HG03196 (cell line): ENCODE results near the gene TNRC6B.
"Not testable (repeated sequence)": the region's sequence is repeated elsewhere in the genome, so short reads cannot be mapped to it uniquely, and the experiment has no call there.

Experiments
- ATAC-seq: cut with Tn5 transposase; IDR thresholded peaks from one replicate; pipeline ENCODE4 v1.9.1; 2021; ENCODE audit not compliant: unreplicated experiment

The TNRC6B gene

GRCh38 chr22:40183029-40183581 is 5.4 kb downstream of the TNRC6B start:
- no peak for ATAC-seq

- not testable (repeated sequence) for ATAC-seq
Observed at GRCh38 chr22:40183603-40184002, 5.9 kb downstream of the TNRC6B start.

- no peak for ATAC-seq
Observed at GRCh38 chr22:40187389-40187788, 9.7 kb downstream of the TNRC6B start.

GRCh38 chr22:40189997-40190396 is 12.3 kb downstream of the TNRC6B start:
- no peak for ATAC-seq

GRCh38 chr22:40190501-40190900 is 12.8 kb downstream of the TNRC6B start:
- no peak for ATAC-seq

- ATAC-seq: no peak
Observed at GRCh38 chr22:40193429-40194421, 16.0 kb downstream of the TNRC6B start.

GRCh38 chr22:40194656-40195055 is 16.9 kb downstream of the TNRC6B start:
- no peak for ATAC-seq

- ATAC-seq: no peak
Observed at GRCh38 chr22:40196628-40197360, 19.1 kb downstream of the TNRC6B start.

GRCh38 chr22:40197421-40197820 is 19.7 kb downstream of the TNRC6B start:
- not testable (repeated sequence) for ATAC-seq

GRCh38 chr22:40198733-40199132 is 21.0 kb downstream of the TNRC6B start:
- no peak for ATAC-seq

- ATAC-seq: no peak
Observed at GRCh38 chr22:40199223-40199622, 21.5 kb downstream of the TNRC6B start.

GRCh38 chr22:40199852-40200251 is 22.1 kb downstream of the TNRC6B start:
- no peak for ATAC-seq

GRCh38 chr22:40200795-40201530 is 23.2 kb downstream of the TNRC6B start:
- ATAC-seq: no peak

- no peak for ATAC-seq
Observed at GRCh38 chr22:40202225-40202944, 24.7 kb downstream of the TNRC6B start.

GRCh38 chr22:40203572-40203971 is 25.8 kb downstream of the TNRC6B start:
- ATAC-seq: no peak

- ATAC-seq: no peak
Observed at GRCh38 chr22:40204321-40205116, 26.8 kb downstream of the TNRC6B start.

- ATAC-seq: no peak
Observed at GRCh38 chr22:40206561-40206960, 28.8 kb downstream of the TNRC6B start.

- peak; percentile 81 for ATAC-seq
Observed at GRCh38 chr22:40210818-40211217, 33.1 kb downstream of the TNRC6B start.

- no peak for ATAC-seq
Observed at GRCh38 chr22:40211476-40212054, 33.8 kb downstream of the TNRC6B start.
